Measurements from ENCODE around the gene RCAN2.

GRCh38 chr6:46287043-46287442 is 204.2 kb downstream of the RCAN2 start:
- TF ChIP-seq CLOCK (CRISPR knock-in tag; IDR thresholded peaks at IDR 0.05; ENCODE audit: borderline replicate concordance) (no peak), ETV5 (CRISPR knock-in tag; IDR thresholded peaks at IDR 0.05; ENCODE audit: low read depth) (no peak), REST (IDR thresholded peaks at IDR 0.05; ENCODE audit: borderline replicate concordance) (no peak), REST (CRISPR knock-in tag; IDR thresholded peaks at IDR 0.05; ENCODE audit: low read depth) (no peak), SP1 (CRISPR knock-in tag; IDR thresholded peaks at IDR 0.05) (no peak), YY1 (IDR thresholded peaks at IDR 0.05; ENCODE audit: borderline replicate concordance in 1 of 3, control insufficient read depth in 1 of 3, extremely low read depth in 1 of 3, insufficient read depth in 3 of 3, insufficient read length in 1 of 3, insufficient replicate concordance in 2 of 3, low read depth in 1 of 3, low read length in 2 of 3) (no peak), TARDBP (IDR thresholded peaks at IDR 0.05) (no peak), RBM25 (IDR thresholded peaks at IDR 0.05; ENCODE audit: low read depth, low read length, severe bottlenecking) (no peak), ZNF3 (CRISPR knock-in tag; IDR thresholded peaks at IDR 0.05) (no peak), ETV6 (IDR thresholded peaks at IDR 0.05; ENCODE audit: borderline replicate concordance in 1 of 2, low read depth in 2 of 2, low read length in 1 of 2) (no peak), ETV6 (CRISPR knock-in tag; IDR thresholded peaks at IDR 0.05; ENCODE audit: borderline replicate concordance) (no peak)

Data from K562 (cell line).